Esophagus muscularis mucosa (tissue), 4 donors: ENCODE results near the gene TNNC2. TPM values are rescaled to one million over a fixed set of nuclear protein-coding genes. Genes with fewer than 3 reads are reported as not detected.

Experiments used
- DNase-seq: peaks from one replicate; pipeline ENCODE4 v3.0.0-alpha.2; 2017; ENCODE audit errors: extremely low spot score
- H3K27ac ChIP-seq, 4 donors: fragments of 200-600 bp; sonication (generic); replicated peaks in 1 of 4; 1 replicate in 3 of 4; 2 replicates in 1 of 4; pipeline ENCODE4 v1.5.1; 2016 to 2019; ENCODE audit warnings: mild to moderate bottlenecking in 1 of 4
- H3K27me3 ChIP-seq, 4 donors: fragments of 200-600 bp; sonication (generic); one replicate each; pipeline versions ENCODE4 v1.5.1 to v1.6.0; 2016 to 2019
- H3K36me3 ChIP-seq, 4 donors: fragments of 200-600 bp; sonication (generic); one replicate each; pipeline ENCODE4 v1.5.1; 2016 to 2019
- H3K4me1 ChIP-seq, 4 donors: fragments of 200-600 bp; sonication (generic); one replicate each; pipeline ENCODE4 v1.5.1; 2016 to 2019
- H3K4me3 ChIP-seq, 4 donors: fragments of 200-600 bp; sonication (generic); 1 replicate in 2 of 4; 2 replicates in 2 of 4; pipeline ENCODE4 v1.5.1; 2016 to 2019; ENCODE audit warnings: mild to moderate bottlenecking in 4 of 4, moderate library complexity in 1 of 4
- H3K9me3 ChIP-seq, 4 donors: fragments of 200-600 bp; sonication (generic); 1 replicate in 3 of 4; 2 replicates in 1 of 4; pipeline ENCODE4 v1.5.1; 2016 to 2019
- CTCF ChIP-seq, 3 experiments: fragments of 200-600 bp in 2 of 3; fragments of 450-650 bp in 1 of 3; sonication (generic) in 2 of 3; IDR thresholded peaks; one replicate each; pipeline ENCODE4 v1.5.1; 2017 to 2019; ENCODE audit warnings: antibody characterized with exemption in 3 of 3, mild to moderate bottlenecking in 2 of 3, moderate library complexity in 1 of 3
- EP300 ChIP-seq: sonication (generic); formaldehyde crosslinking; IDR thresholded peaks from one replicate; pipeline ENCODE4 v1.6.1; 2017; ENCODE audit warnings: antibody characterized with exemption
- POLR2A ChIP-seq: fragments of 450-650 bp; IDR thresholded peaks from one replicate; pipeline ENCODE4 v1.6.1; 2017; ENCODE audit warnings: antibody characterized with exemption, moderate library complexity, mild to moderate bottlenecking, low read depth
- POLR2AphosphoS5 ChIP-seq, 2 donors: sonication (generic); formaldehyde crosslinking; IDR thresholded peaks; one replicate each; pipeline ENCODE4 v1.6.1; 2017; ENCODE audit warnings: antibody characterized with exemption in 2 of 2
- WGBS: methylation state at CpG from one replicate; pipeline ENCODE4 v1.1.5; 2018; 5-methylcytosine and 5-hydroxymethylcytosine counted together
- intact Hi-C: fragments of 100-400 bp; cut with DNase I; formaldehyde crosslinking; loops from one replicate; pipeline ENCODE4 v1.15.1; 2023
- small RNA-seq, 3 donors: library from RNA; depleted of rRNA; stranded (forward); fragments of <200 nt; gene quantifications; one replicate each; pipeline ENCODE3, GENCODE V24; 2016
- total RNA-seq, 4 donors: library from RNA; depleted of rRNA; stranded (reverse); fragments of >200 nt; gene quantifications; one replicate each; pipeline versions ENCODE4 v1.1.0 to v1.2.1, GENCODE V29; 2016

TNNC2 gene
- total RNA-seq, 4 donors from 2014 or later = 0.46 to 3.1 (median 1.8) TPM

- Histone ChIP-seq H3K27ac (no peak overlapping the region), H3K36me3 (no peaks in the 10 kb centered on the region), H3K4me1 (peaks cover 15 to 56% (median 42%) of the 10 kb centered on the region in 4 donors), H3K4me3 (no peak overlapping the region), H3K9me3 (no peaks in the 10 kb centered on the region), H3K27me3 (no peaks in the 10 kb centered on the region)
- TF ChIP-seq POLR2AphosphoS5 (IDR thresholded peaks at IDR 0.05) = no peak
- TF ChIP-seq CTCF (IDR thresholded peaks at IDR 0.05) = no peak
- no peak for TF ChIP-seq POLR2A
- no peak for TF ChIP-seq EP300
- 94% methylated on average over 6 of the region's 6 CpGs for WGBS
- intact Hi-C loops = loop anchor here (10.0 kb wide), 1 partner anchor 341 kb away; no protein-coding TSS in a partner anchor
- no peak for DNase-seq
Observed at GRCh38 chr20:45775411-45775810, 51.7 kb downstream of the TNNC2 start.

GRCh38 chr20:45774945-45775344 is 52.2 kb downstream of the TNNC2 start:
- DNase-seq = no peak
- WGBS = 75% methylated on average over 2 of the region's 2 CpGs
- Histone ChIP-seq H3K4me3 (no peak overlapping the region), H3K27ac (no peak overlapping the region), H3K36me3 (no peaks in the 10 kb centered on the region), H3K9me3 (no peaks in the 10 kb centered on the region), H3K27me3 (no peaks in the 10 kb centered on the region), H3K4me1 (peaks cover 15 to 51% (median 37%) of the 10 kb centered on the region in 4 donors)
- no peak for TF ChIP-seq POLR2A
- TF ChIP-seq POLR2AphosphoS5 (IDR thresholded peaks at IDR 0.05) = no peak
- no peak for TF ChIP-seq CTCF (IDR thresholded peaks at IDR 0.05)
- no peak for TF ChIP-seq EP300
- intact Hi-C loops = loop anchor here (5.0 to 10.0 kb wide), 3 partner anchors 228 to 403 kb away; partner anchors contain the start of gene EPPIN

Small RNA genes within 50 kb of the gene (small RNA-seq; reads per million reads assigned to genes)
- 0 reads per million in 3 donors for gene RNU6ATAC38P

Other genes with a start within 250 kb of the TNNC2 start
- not detected for gene WFDC8, start 248.0 kb downstream of the TNNC2 start, total RNA-seq
- gene WFDC10A, start 197.6 kb downstream of the TNNC2 start, total RNA-seq = not detected
- gene WFDC9, start 196.0 kb downstream of the TNNC2 start, total RNA-seq = not detected
- gene WFDC11, start 157.1 kb downstream of the TNNC2 start, total RNA-seq = not detected
- not detected for gene WFDC13, start 125.3 kb downstream of the TNNC2 start, total RNA-seq
- under 1 TPM in 1 of 4 donors, not detected in 3; 0.69 TPM for gene WFDC10B, start 122.3 kb downstream of the TNNC2 start, total RNA-seq
- not detected for gene SPINT4, start 105.0 kb downstream of the TNNC2 start, total RNA-seq
- gene WFDC3, start 35.4 kb downstream of the TNNC2 start, total RNA-seq = 1 to 10 TPM in 2 of 4 donors, under 1 TPM in 1, not detected in 1; 0.80 to 3.3 (median 3.2) TPM
- gene DNTTIP1, start 35.4 kb downstream of the TNNC2 start, total RNA-seq = 10 to 100 TPM; 28.2 to 35.9 (median 30.6) TPM
- gene UBE2C, start 14.7 kb downstream of the TNNC2 start, total RNA-seq = 1 to 10 TPM in 1 of 4 donors, under 1 TPM in 2, not detected in 1; 0.83 to 2.7 (median 0.91) TPM
- gene SNX21, start 6.5 kb upstream of the TNNC2 start, total RNA-seq = 10 to 100 TPM; 54.0 to 78.5 (median 63.5) TPM
- gene ACOT8, start 30.1 kb upstream of the TNNC2 start, total RNA-seq = 10 to 100 TPM; 30.0 to 41.9 (median 33.7) TPM
- 1 to 10 TPM; 2.1 to 5.4 (median 4.0) TPM for gene ZSWIM3, start 30.3 kb upstream of the TNNC2 start, total RNA-seq
- gene ZSWIM1, start 53.9 kb upstream of the TNNC2 start, total RNA-seq = 10 to 100 TPM in 2 of 4 donors, 1 to 10 TPM in 2; 7.1 to 13.5 (median 9.2) TPM
- 1 to 10 TPM; 1.7 to 4.6 (median 3.0) TPM for gene SPATA25, start 60.3 kb upstream of the TNNC2 start, total RNA-seq
- gene NEURL2, start 63.9 kb upstream of the TNNC2 start, total RNA-seq = 10 to 100 TPM; 10.8 to 16.1 (median 13.0) TPM
- 10 to 100 TPM; 44.8 to 70.2 (median 48.3) TPM for gene CTSA, start 64.0 kb upstream of the TNNC2 start, total RNA-seq
- gene PLTP, start 84.8 kb upstream of the TNNC2 start, total RNA-seq = 100 to 1,000 TPM; 109 to 342 (median 176) TPM
- gene PCIF1, start 107.4 kb upstream of the TNNC2 start, total RNA-seq = 10 to 100 TPM; 35.3 to 51.2 (median 37.2) TPM
- gene ZNF335, start 144.9 kb upstream of the TNNC2 start, total RNA-seq = 10 to 100 TPM; 12.9 to 19.0 (median 15.3) TPM
- 1 to 10 TPM in 1 of 4 donors, under 1 TPM in 3; 0.11 to 6.5 (median 0.63) TPM for gene MMP9, start 181.6 kb upstream of the TNNC2 start, total RNA-seq
- 1 to 10 TPM in 1 of 4 donors, under 1 TPM in 1, not detected in 2; 0.99 to 1.2 TPM for gene SLC12A5, start 201.9 kb upstream of the TNNC2 start, total RNA-seq